ENCODE results near the gene TLK1. TPM values are rescaled to one million over a fixed set of nuclear protein-coding genes. Genes with fewer than 3 reads are reported as not detected.

TLK1 gene
- total RNA-seq, 2 donors from 2014 or later: 50.5 to 95.8 TPM

GRCh38 chr2:171205551-171205950 lies 44.9 kb upstream of the TLK1 start:
- Histone ChIP-seq H3K27me3 (replicated peaks; ENCODE audit: insufficient read depth) (no peaks in the 10 kb centered on the region), H3K4me1 (replicated peaks) (no peaks in the 10 kb centered on the region), H3K4me3 (no peak overlapping the region), H3K9me3 (no peaks in the 10 kb centered on the region), H3K36me3 (no peaks in the 10 kb centered on the region), H3K27ac (no peak overlapping the region)
- WGBS: 100% methylated on average over 2 of the region's 2 CpGs
- DNase-seq (ENCODE audit: low spot score): no peak
- TF ChIP-seq CTCF (IDR thresholded peaks at IDR 0.05) (no peak), POLR2A (IDR thresholded peaks at IDR 0.05) (no peak), POLR2AphosphoS5 (IDR thresholded peaks at IDR 0.05) (no peak)
- intact Hi-C loops (cut with DNase I): no loop called here

- H3K27me3 ChIP-seq (replicated peaks; ENCODE audit: insufficient read depth): no peaks in the 10 kb centered on the region
- no peak for TF ChIP-seq CTCF (IDR thresholded peaks at IDR 0.05)
- TF ChIP-seq POLR2AphosphoS5 (IDR thresholded peaks at IDR 0.05): no peak
- TF ChIP-seq POLR2A (IDR thresholded peaks at IDR 0.05): no peak
- H3K9me3 ChIP-seq: no peaks in the 10 kb centered on the region
- DNase-seq (ENCODE audit: low spot score): no peak
- no peaks in the 10 kb centered on the region for H3K4me1 ChIP-seq (replicated peaks)
- H3K27ac ChIP-seq: no peak overlapping the region
- intact Hi-C loops (cut with DNase I): no loop called here
- H3K36me3 ChIP-seq: no peaks in the 10 kb centered on the region
- no peak overlapping the region for H3K4me3 ChIP-seq
- 86% methylated on average over 4 of the region's 4 CpGs for WGBS
Observed at GRCh38 chr2:171201767-171202166, 41.1 kb upstream of the TLK1 start.

GRCh38 chr2:171201271-171201670 lies 40.6 kb upstream of the TLK1 start:
- 76% methylated on average over 1 of the region's 1 CpG for WGBS
- H3K4me1 ChIP-seq (replicated peaks): no peaks in the 10 kb centered on the region
- H3K36me3 ChIP-seq: no peaks in the 10 kb centered on the region
- H3K27me3 ChIP-seq (replicated peaks; ENCODE audit: insufficient read depth): no peaks in the 10 kb centered on the region
- H3K27ac ChIP-seq: no peak overlapping the region
- no peak overlapping the region for H3K4me3 ChIP-seq
- TF ChIP-seq CTCF (IDR thresholded peaks at IDR 0.05) (no peak), POLR2A (IDR thresholded peaks at IDR 0.05) (no peak), POLR2AphosphoS5 (IDR thresholded peaks at IDR 0.05) (no peak)
- intact Hi-C loops (cut with DNase I): no loop called here
- no peak for DNase-seq (ENCODE audit: low spot score)
- H3K9me3 ChIP-seq: no peaks in the 10 kb centered on the region

- intact Hi-C loops (cut with DNase I): no loop called here
- no peaks in the 10 kb centered on the region for H3K27me3 ChIP-seq (replicated peaks; ENCODE audit: insufficient read depth)
- H3K27ac ChIP-seq: no peak overlapping the region
- H3K36me3 ChIP-seq: no peaks in the 10 kb centered on the region
- no peak for TF ChIP-seq POLR2A (IDR thresholded peaks at IDR 0.05)
- TF ChIP-seq POLR2AphosphoS5 (IDR thresholded peaks at IDR 0.05): no peak
- no peak for TF ChIP-seq CTCF (IDR thresholded peaks at IDR 0.05)
- H3K9me3 ChIP-seq: no peaks in the 10 kb centered on the region
- H3K4me3 ChIP-seq: no peak overlapping the region
- 100% methylated on average over 1 of the region's 1 CpG for WGBS
- DNase-seq (ENCODE audit: low spot score): no peak
- H3K4me1 ChIP-seq (replicated peaks): no peaks in the 10 kb centered on the region
Observed at GRCh38 chr2:171200469-171200868, 39.8 kb upstream of the TLK1 start.

- TF ChIP-seq CTCF (IDR thresholded peaks at IDR 0.05): no peak
- TF ChIP-seq POLR2A (IDR thresholded peaks at IDR 0.05): no peak
- no peak for TF ChIP-seq POLR2AphosphoS5 (IDR thresholded peaks at IDR 0.05)
- no peak overlapping the region for H3K27ac ChIP-seq
- H3K36me3 ChIP-seq: no peaks in the 10 kb centered on the region
- DNase-seq (ENCODE audit: low spot score): no peak
- H3K27me3 ChIP-seq (replicated peaks; ENCODE audit: insufficient read depth): no peaks in the 10 kb centered on the region
- WGBS: 95% methylated on average over 4 of the region's 4 CpGs
- H3K4me3 ChIP-seq: no peak overlapping the region
- intact Hi-C loops (cut with DNase I): no loop called here
- no peaks in the 10 kb centered on the region for H3K4me1 ChIP-seq (replicated peaks)
- H3K9me3 ChIP-seq: no peaks in the 10 kb centered on the region
Observed at GRCh38 chr2:171191021-171191420, 30.3 kb upstream of the TLK1 start.
